ENCODE data around the gene ESR1.

GRCh38 chr6:151835396-151835795 lies 27.9 kb downstream of the ESR1 start:
- TF ChIP-seq, protein P1, sequence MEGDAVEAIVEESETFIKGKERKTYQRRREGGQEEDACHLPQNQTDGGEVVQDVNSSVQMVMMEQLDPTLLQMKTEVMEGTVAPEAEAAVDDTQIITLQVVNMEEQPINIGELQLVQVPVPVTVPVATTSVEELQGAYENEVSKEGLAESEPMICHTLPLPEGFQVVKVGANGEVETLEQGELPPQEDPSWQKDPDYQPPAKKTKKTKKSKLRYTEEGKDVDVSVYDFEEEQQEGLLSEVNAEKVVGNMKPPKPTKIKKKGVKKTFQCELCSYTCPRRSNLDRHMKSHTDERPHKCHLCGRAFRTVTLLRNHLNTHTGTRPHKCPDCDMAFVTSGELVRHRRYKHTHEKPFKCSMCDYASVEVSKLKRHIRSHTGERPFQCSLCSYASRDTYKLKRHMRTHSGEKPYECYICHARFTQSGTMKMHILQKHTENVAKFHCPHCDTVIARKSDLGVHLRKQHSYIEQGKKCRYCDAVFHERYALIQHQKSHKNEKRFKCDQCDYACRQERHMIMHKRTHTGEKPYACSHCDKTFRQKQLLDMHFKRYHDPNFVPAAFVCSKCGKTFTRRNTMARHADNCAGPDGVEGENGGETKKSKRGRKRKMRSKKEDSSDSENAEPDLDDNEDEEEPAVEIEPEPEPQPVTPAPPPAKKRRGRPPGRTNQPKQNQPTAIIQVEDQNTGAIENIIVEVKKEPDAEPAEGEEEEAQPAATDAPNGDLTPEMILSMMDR (IDR thresholded peaks at IDR 0.05) = no peak
- no peak for TF ChIP-seq POLR2AphosphoS5 (IDR thresholded peaks at IDR 0.05)
- TF ChIP-seq POLR2A (IDR thresholded peaks at IDR 0.05; ENCODE audit: low read depth) = no peak
- TF ChIP-seq EP300 (IDR thresholded peaks at IDR 0.05) = no peak

All from esophagus muscularis mucosa (tissue), 4 donors.